Keratinocyte (primary cell): Measurements from ENCODE around the gene RPL34. TPM values are rescaled to one million over a fixed set of nuclear protein-coding genes. Genes with fewer than 3 reads are reported as not detected.

Experiments
- DNase-seq: peaks from one replicate; pipeline ENCODE4 v3.0.0-alpha.2; 2011; ENCODE audit warnings: low read depth, missing footprints, low spot score
- FAIRE-seq: peaks from 2 replicates; lab custom pipeline; 2011; peaks lifted over from hg19 to GRCh38; lab: Jason Lieb, UNC
- H2AFZ ChIP-seq: 2 replicates; pipeline ENCODE4 v1.6.0; 2012; ENCODE audit warnings: low read length, control low read depth, inconsistent platforms; ENCODE audit not compliant: control insufficient read depth
- H3K27ac ChIP-seq: 2 replicates; pipeline ENCODE4 v1.5.1; 2011; ENCODE audit warnings: low read length; ENCODE audit not compliant: control insufficient read depth, insufficient read depth
- H3K27me3 ChIP-seq: 3 replicates; pipeline ENCODE4 v1.6.0; 2011; ENCODE audit warnings: low read length; ENCODE audit not compliant: control insufficient read depth, insufficient read depth; ENCODE audit errors: extremely low read depth
- H3K36me3 ChIP-seq, 2 experiments: 2 replicates in 1 of 2; 3 replicates in 1 of 2; pipeline ENCODE4 v1.5.1; 2011; ENCODE audit warnings: low read length in 2 of 2, mild to moderate bottlenecking in 1 of 2; ENCODE audit not compliant: control insufficient read depth in 2 of 2, insufficient read depth in 2 of 2; ENCODE audit errors: extremely low read depth in 1 of 2
- H3K4me1 ChIP-seq: 3 replicates; pipeline ENCODE4 v1.5.1; 2011; ENCODE audit warnings: low read length; ENCODE audit not compliant: control insufficient read depth, insufficient read depth; ENCODE audit errors: extremely low read depth
- H3K4me2 ChIP-seq: 3 replicates; pipeline ENCODE4 v1.6.0; 2011; ENCODE audit warnings: low read depth, low read length; ENCODE audit not compliant: control insufficient read depth, insufficient read depth; ENCODE audit errors: extremely low read depth
- H3K4me3 ChIP-seq, 3 experiments: fragments of 200-600 bp in 1 of 3; sonication (generic) in 1 of 3; 2 replicates in 2 of 3; 3 replicates in 1 of 3; pipeline ENCODE4 v1.5.1; 2011 to 2016; ENCODE audit warnings: low read length in 3 of 3, mild to moderate bottlenecking in 3 of 3, control low read depth in 2 of 3, inconsistent platforms in 1 of 3, low read depth in 1 of 3, mixed read lengths in 1 of 3, mixed run types in 1 of 3, moderate library complexity in 1 of 3; ENCODE audit not compliant: control insufficient read depth in 2 of 3, insufficient read depth in 2 of 3; ENCODE audit errors: extremely low read depth in 1 of 3
- H3K79me2 ChIP-seq: 2 replicates; pipeline ENCODE4 v1.6.0; 2012; ENCODE audit warnings: low read length; ENCODE audit not compliant: control insufficient read depth, insufficient read depth
- H3K9ac ChIP-seq: 3 replicates; pipeline ENCODE4 v1.6.0; 2011; ENCODE audit warnings: low read length; ENCODE audit not compliant: control insufficient read depth, insufficient read depth; ENCODE audit errors: extremely low read depth
- H3K9me1 ChIP-seq: 3 replicates; pipeline ENCODE4 v1.6.0; 2011; ENCODE audit warnings: low read length; ENCODE audit not compliant: control insufficient read depth, insufficient read depth; ENCODE audit errors: extremely low read depth
- H3K9me3 ChIP-seq: 2 replicates; pipeline ENCODE4 v1.5.1; 2012; ENCODE audit warnings: low read depth, low read length; ENCODE audit not compliant: control insufficient read depth
- H4K20me1 ChIP-seq: 3 replicates; pipeline ENCODE4 v1.6.0; 2011; ENCODE audit warnings: low read length; ENCODE audit not compliant: control insufficient read depth, insufficient read depth; ENCODE audit errors: extremely low read depth
- EZH2 ChIP-seq: IDR thresholded peaks from one replicate; pipeline ENCODE4 v1.6.1; 2012; ENCODE audit warnings: inconsistent platforms, mild to moderate bottlenecking, low read length, moderate library complexity
- dilution Hi-C: fragments of 300-500 bp; cut with MboI; formaldehyde crosslinking; loops from one replicate; pipeline ENCODE4 v1.7.0; 2020; ENCODE audit warnings: low sequenced_read_pairs; ENCODE audit not compliant: extremely low pct_ligation_motif_present
- polyA plus RNA-seq, 5 experiments: library from polyadenylated mRNA; depleted of rRNA in 3 of 5; stranded (reverse) in 3 of 5; stranded (forward) in 1 of 5; unstranded in 1 of 5; fragments of >200 nt; gene quantifications; 1 replicate in 1 of 5; 2 replicates in 3 of 5; 3 replicates in 1 of 5; pipeline versions ENCODE4 v1.2.1 to v1.2.3, GENCODE V29; 2011 to 2012; ENCODE audit warnings: missing spikeins in 2 of 5, low read depth in 1 of 5, low replicate concordance in 1 of 5
- TF ChIP-seq, protein P1 (sequence below), 3 experiments: IDR thresholded peaks in 1 of 3; conservative IDR thresholded peaks in 1 of 3; optimal IDR thresholded peaks in 1 of 3; 2 replicates in 2 of 3; 3 replicates in 1 of 3; pipeline versions ENCODE3 to v1.5.1; 2011; ENCODE audit warnings: low read length in 3 of 3, mild to moderate bottlenecking in 3 of 3, moderate library complexity in 2 of 3, control low read depth in 1 of 3, inconsistent platforms in 1 of 3; ENCODE audit not compliant: insufficient read depth in 2 of 3; ENCODE audit errors: extremely low read depth in 1 of 3

The RPL34 gene
- polyA plus RNA-seq, 1 donor (not counting 4 experiments of a cell fraction or from before 2014, with no cell fraction given): 3,164 TPM

DNA sequence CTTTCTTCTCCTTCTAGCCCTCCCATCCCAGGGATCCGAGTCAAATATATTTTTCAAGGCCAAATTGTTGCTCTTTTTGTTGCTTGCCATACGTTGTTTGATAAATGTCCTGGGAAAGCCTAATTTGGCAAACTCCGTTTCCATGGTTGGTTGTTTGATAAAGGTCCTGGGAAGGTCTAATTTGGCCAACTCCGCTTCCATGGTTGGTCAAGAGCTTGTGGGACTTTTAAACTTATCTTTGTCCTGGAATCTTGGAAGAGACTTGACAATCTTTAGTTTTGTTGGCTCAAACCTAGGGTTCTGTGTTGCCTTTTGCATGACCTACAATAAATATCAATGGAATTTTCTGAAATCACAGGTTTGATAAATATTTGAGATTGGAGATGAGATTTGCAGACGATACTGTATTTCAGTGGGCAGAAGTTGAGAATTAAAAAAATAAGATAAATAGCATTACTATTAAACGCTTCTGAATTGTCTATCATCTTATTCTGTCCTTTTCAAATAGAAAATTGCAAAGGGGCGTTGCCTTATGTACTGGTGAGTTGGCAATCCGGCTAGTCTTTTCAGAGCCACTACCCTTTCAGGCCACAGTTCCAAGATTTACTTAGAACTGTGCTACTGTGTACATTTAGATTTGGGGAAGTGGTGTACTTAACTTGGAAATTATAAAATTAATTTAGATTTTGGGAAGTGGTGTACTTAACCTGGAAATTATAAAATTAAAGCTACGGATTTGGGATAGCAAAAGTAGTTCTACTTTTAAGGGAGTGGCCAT lies 30.8 kb downstream of the RPL34 start:
- Histone ChIP-seq H3K4me1 (peaks cover 11% of the 10 kb centered on the region), H3K27ac (peak overlapping the region; percentile 97), H2AFZ (peak overlapping the region; percentile 97), H3K4me3 (peak overlapping the region; percentile 72 to 93 (median 80)), H3K9me1 (no peaks in the 10 kb centered on the region), H3K4me2 (peak overlapping the region; percentile 90), H3K9ac (peak overlapping the region; percentile 97), H3K36me3 (peaks cover 1 to 4% of the 10 kb centered on the region in 2 experiments), H3K79me2 (peaks cover 53% of the 10 kb centered on the region), H3K27me3 (no peaks in the 10 kb centered on the region), H4K20me1 (no peaks in the 10 kb centered on the region), H3K9me3 (no peaks in the 10 kb centered on the region)
- no peak for FAIRE-seq
- dilution Hi-C loops: no loop called here
- TF ChIP-seq, protein P1, sequence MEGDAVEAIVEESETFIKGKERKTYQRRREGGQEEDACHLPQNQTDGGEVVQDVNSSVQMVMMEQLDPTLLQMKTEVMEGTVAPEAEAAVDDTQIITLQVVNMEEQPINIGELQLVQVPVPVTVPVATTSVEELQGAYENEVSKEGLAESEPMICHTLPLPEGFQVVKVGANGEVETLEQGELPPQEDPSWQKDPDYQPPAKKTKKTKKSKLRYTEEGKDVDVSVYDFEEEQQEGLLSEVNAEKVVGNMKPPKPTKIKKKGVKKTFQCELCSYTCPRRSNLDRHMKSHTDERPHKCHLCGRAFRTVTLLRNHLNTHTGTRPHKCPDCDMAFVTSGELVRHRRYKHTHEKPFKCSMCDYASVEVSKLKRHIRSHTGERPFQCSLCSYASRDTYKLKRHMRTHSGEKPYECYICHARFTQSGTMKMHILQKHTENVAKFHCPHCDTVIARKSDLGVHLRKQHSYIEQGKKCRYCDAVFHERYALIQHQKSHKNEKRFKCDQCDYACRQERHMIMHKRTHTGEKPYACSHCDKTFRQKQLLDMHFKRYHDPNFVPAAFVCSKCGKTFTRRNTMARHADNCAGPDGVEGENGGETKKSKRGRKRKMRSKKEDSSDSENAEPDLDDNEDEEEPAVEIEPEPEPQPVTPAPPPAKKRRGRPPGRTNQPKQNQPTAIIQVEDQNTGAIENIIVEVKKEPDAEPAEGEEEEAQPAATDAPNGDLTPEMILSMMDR (optimal IDR thresholded peaks at IDR 0.05 in 1 of 3, IDR thresholded peaks at IDR 0.05 in 1 of 3, conservative IDR thresholded peaks at IDR 0.05 in 1 of 3; ENCODE audit: extremely low read depth in 1 of 3, insufficient read depth in 2 of 3, low read length in 3 of 3): no peak
- no peak for TF ChIP-seq EZH2
- DNase-seq: no peak

DNA sequence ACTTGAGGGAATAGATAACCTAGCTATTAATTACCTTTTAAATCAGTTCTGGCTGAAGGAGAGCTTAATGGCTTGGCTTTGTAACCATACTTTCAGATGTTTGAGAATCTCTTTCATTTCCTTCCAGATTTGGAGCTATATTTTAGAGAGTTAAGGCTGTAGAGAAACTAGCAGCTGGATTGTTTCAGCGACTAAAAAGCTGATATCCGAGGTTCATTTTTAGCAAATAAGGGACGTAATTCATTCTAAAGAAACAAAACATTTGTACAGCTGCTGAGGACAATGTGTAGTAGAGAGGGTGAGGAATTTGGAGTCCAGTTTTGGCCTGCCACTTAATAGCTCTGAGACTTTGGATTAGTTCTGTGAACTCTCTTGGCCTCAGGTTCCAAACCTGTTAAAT lies 42.3 kb downstream of the RPL34 start:
- no peak for DNase-seq
- H3K27me3 ChIP-seq: no peaks in the 10 kb centered on the region
- H3K4me3 ChIP-seq: no peak overlapping the region
- H3K9me1 ChIP-seq: no peaks in the 10 kb centered on the region
- no peak overlapping the region for H3K4me2 ChIP-seq
- no peak overlapping the region for H2AFZ ChIP-seq
- H4K20me1 ChIP-seq: no peaks in the 10 kb centered on the region
- H3K4me1 ChIP-seq: no peaks in the 10 kb centered on the region
- TF ChIP-seq, protein P1 (optimal IDR thresholded peaks at IDR 0.05 in 1 of 3, IDR thresholded peaks at IDR 0.05 in 1 of 3, conservative IDR thresholded peaks at IDR 0.05 in 1 of 3; ENCODE audit: extremely low read depth in 1 of 3, insufficient read depth in 2 of 3, low read length in 3 of 3): no peak
- peaks cover 21% of the 10 kb centered on the region for H3K79me2 ChIP-seq
- H3K36me3 ChIP-seq: peaks cover 8 to 24% of the 10 kb centered on the region in 2 experiments
- H3K9me3 ChIP-seq: no peaks in the 10 kb centered on the region
- H3K9ac ChIP-seq: no peak overlapping the region
- dilution Hi-C loops: no loop called here
- no peak overlapping the region for H3K27ac ChIP-seq
- FAIRE-seq: no peak
